Measurements from ENCODE around the gene KRTAP23-1. TPM values are rescaled to one million over a fixed set of nuclear protein-coding genes. Genes with fewer than 3 reads are reported as not detected.

Gene KRTAP23-1
- total RNA-seq: not detected in 2 replicates
- total RNA-seq (2013): not detected
- not detected in 2 replicates for polyA plus RNA-seq
- polyA minus RNA-seq: not detected in 2 replicates

DNA sequence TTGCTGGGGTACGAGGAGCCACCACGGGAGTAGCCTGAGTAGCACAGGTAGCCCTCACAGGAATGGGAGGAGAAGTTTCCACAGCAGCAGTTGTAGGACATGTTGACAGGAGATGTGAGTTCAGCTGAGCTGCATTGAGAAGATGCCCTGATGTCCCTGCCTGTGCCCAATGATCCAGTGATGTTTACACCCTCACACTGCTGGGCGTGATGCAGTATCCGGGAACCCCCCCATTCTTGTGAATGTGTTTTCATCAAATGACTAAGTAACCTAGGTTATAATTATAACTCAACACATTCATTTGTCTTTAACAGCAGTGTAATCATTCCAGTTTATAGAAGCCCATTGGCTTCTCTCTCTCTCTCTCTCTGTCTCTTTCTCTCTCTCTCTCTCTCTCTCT, at the start of gene KRTAP23-1:
Gene KRTAP23-1 (minus strand): TSS at position 101 of the 400 bp plus-strand sequence. CDS start 0 bp downstream, at position 101.
- H3K27me3 ChIP-seq (replicated peaks in 1 of 4; ENCODE audit: control extremely low read depth in 1 of 4, control insufficient read depth in 3 of 4, insufficient read depth in 4 of 4, low read length in 3 of 4): no peaks in the 10 kb centered on the region
- no peak within 1 kb of the TSS for H2AFZ ChIP-seq (ENCODE audit: insufficient read depth, low read depth, low read length, poor library complexity, severe bottlenecking)
- Mint-ChIP-seq H3K4me3 (no peak within 1 kb of the TSS), H3K4me1 (no peaks in the 10 kb centered on the region), H3K27me3 (no peaks in the 10 kb centered on the region), H3K27ac (no peak within 1 kb of the TSS), H3K9me3 (ENCODE audit: insufficient read depth) (no peaks in the 10 kb centered on the region)
- H3K4me1 ChIP-seq (ENCODE audit: control insufficient read depth in 2 of 2, insufficient read depth in 2 of 2, low read length in 2 of 2): no peaks in the 10 kb centered on the region
- H3K4me2 ChIP-seq (replicated peaks; ENCODE audit: low read depth, low read length, poor library complexity, severe bottlenecking): no peak within 1 kb of the TSS
- TF ChIP-seq EZH2 (IDR thresholded peaks at IDR 0.05; ENCODE audit: borderline replicate concordance, insufficient read depth, low read depth, low read length, poor library complexity, severe bottlenecking): no peak
- TF ChIP-seq CTCF (IDR thresholded peaks at IDR 0.05): no peak
- ATAC-seq (ENCODE audit: low read depth): no peak
- no peaks in the 10 kb centered on the region for H3K36me3 ChIP-seq (replicated peaks in 1 of 2; ENCODE audit: control extremely low read depth in 1 of 2, control insufficient read depth in 1 of 2, extremely low read depth in 1 of 2, insufficient read depth in 2 of 2, low read length in 1 of 2)
- intact Hi-C loops (cut with micrococcal nuclease): no loop called here
- POLR2A ChIA-PET: no interaction called here
- peaks cover 0 to 7% (median 0%) of the 10 kb centered on the region in 3 donors for H3K9me3 ChIP-seq (ENCODE audit: control extremely low read depth in 1 of 3, control insufficient read depth in 2 of 3, insufficient read depth in 1 of 3, low read length in 2 of 3)
- no peak within 1 kb of the TSS for H3K9ac ChIP-seq (ENCODE audit: low read length)
- H3K27ac ChIP-seq (ENCODE audit: low read length in 2 of 2): no peak within 1 kb of the TSS
- H4K20me1 ChIP-seq (ENCODE audit: control insufficient read depth, insufficient read depth, low read length, poor library complexity, severe bottlenecking): no peaks in the 10 kb centered on the region
- DNase-seq: no peak
- no peaks in the 10 kb centered on the region for H3K79me2 ChIP-seq (ENCODE audit: control insufficient read depth, insufficient read depth, low read length)
- H3K4me3 ChIP-seq (ENCODE audit: control extremely low read depth in 1 of 5, extremely low read depth in 1 of 5, insufficient read depth in 1 of 5, low read depth in 2 of 5, low read length in 4 of 5): no peak within 1 kb of the TSS
- CTCF ChIA-PET: no interaction called here
- WGBS (ENCODE audit: insufficient coverage): 100% methylated on average over 2 of the region's 4 CpGs

GRCh38 chr21:30395731-30396130, 47.3 kb upstream of the KRTAP23-1 start, which contains the start of gene KRTAP13-1:
TSS of gene KRTAP13-1 (plus strand) at chr21:30396031. CDS start at chr21:30396087, 56 bp downstream.
- POLR2A ChIA-PET: no interaction called here
- CTCF ChIA-PET: no interaction called here

More at GRCh38 chr21:30395731-30396130, 47.3 kb upstream of the KRTAP23-1 start, which contains the start of gene KRTAP13-1:
- H4K20me1 ChIP-seq (ENCODE audit: control insufficient read depth, insufficient read depth, low read length, poor library complexity, severe bottlenecking): no peaks in the 10 kb centered on the region
- no peak within 1 kb of the TSS for H3K27ac ChIP-seq (ENCODE audit: low read length in 2 of 2)
- no peaks in the 10 kb centered on the region for H3K27me3 ChIP-seq (replicated peaks in 1 of 4; ENCODE audit: control extremely low read depth in 1 of 4, control insufficient read depth in 3 of 4, insufficient read depth in 4 of 4, low read length in 3 of 4)
- H3K9me3 Mint-ChIP-seq (ENCODE audit: insufficient read depth): peaks cover 2% of the 10 kb centered on the region
- no peak within 1 kb of the TSS for H2AFZ ChIP-seq (ENCODE audit: insufficient read depth, low read depth, low read length, poor library complexity, severe bottlenecking)
- peaks cover 0 to 6% (median 2%) of the 10 kb centered on the region in 3 donors for H3K9me3 ChIP-seq (ENCODE audit: control extremely low read depth in 1 of 3, control insufficient read depth in 2 of 3, insufficient read depth in 1 of 3, low read length in 2 of 3)
- no peak for TF ChIP-seq CTCF (IDR thresholded peaks at IDR 0.05)
- TF ChIP-seq EZH2 (IDR thresholded peaks at IDR 0.05; ENCODE audit: borderline replicate concordance, insufficient read depth, low read depth, low read length, poor library complexity, severe bottlenecking): no peak
- H3K36me3 ChIP-seq (replicated peaks in 1 of 2; ENCODE audit: control extremely low read depth in 1 of 2, control insufficient read depth in 1 of 2, extremely low read depth in 1 of 2, insufficient read depth in 2 of 2, low read length in 1 of 2): no peaks in the 10 kb centered on the region
- no peak within 1 kb of the TSS for H3K4me3 ChIP-seq (ENCODE audit: control extremely low read depth in 1 of 5, extremely low read depth in 1 of 5, insufficient read depth in 1 of 5, low read depth in 2 of 5, low read length in 4 of 5)
- WGBS (ENCODE audit: insufficient coverage): 67% methylated on average over 1 of the region's 4 CpGs
- DNase-seq (no peak), ATAC-seq (ENCODE audit: low read depth) (no peak)
- intact Hi-C loops (cut with micrococcal nuclease): no loop called here
- no peak within 1 kb of the TSS for H3K4me3 Mint-ChIP-seq
- no peaks in the 10 kb centered on the region for H3K4me1 Mint-ChIP-seq
- no peaks in the 10 kb centered on the region for H3K27me3 Mint-ChIP-seq
- H3K4me1 ChIP-seq (ENCODE audit: control insufficient read depth in 2 of 2, insufficient read depth in 2 of 2, low read length in 2 of 2): no peaks in the 10 kb centered on the region
- no peak within 1 kb of the TSS for H3K27ac Mint-ChIP-seq
- H3K4me2 ChIP-seq (replicated peaks; ENCODE audit: low read depth, low read length, poor library complexity, severe bottlenecking): no peak within 1 kb of the TSS
- H3K79me2 ChIP-seq (ENCODE audit: control insufficient read depth, insufficient read depth, low read length): no peaks in the 10 kb centered on the region
- H3K9ac ChIP-seq (ENCODE audit: low read length): no peak within 1 kb of the TSS

Data from B cell (primary cell).